CD8-positive, alpha-beta memory T cell (primary cell): Measurements from ENCODE around the gene SLC40A1. TPM values are rescaled to one million over a fixed set of nuclear protein-coding genes. Genes with fewer than 3 reads are reported as not detected.

ENCODE experiments used
- CTCF ChIA-PET: fragments of 350-600 bp; sonication (Branson Sonifier 250); formaldehyde crosslinking; loops from one replicate; lab custom pipeline; 2021; ENCODE audit warnings: antibody characterized with exemption; lab: Charles Lee
- POLR2A ChIA-PET: fragments of 350-600 bp; sonication (Branson Sonifier 250); formaldehyde crosslinking; loops from one replicate; lab custom pipeline; 2021; ENCODE audit warnings: antibody characterized with exemption; lab: Charles Lee
- DNase-seq, 5 donors: peaks; one replicate each; pipeline versions ENCODE4 v3.0.0 to v3.0.0-alpha.2; 2020 to 2022; ENCODE audit warnings: mixed read lengths in 1 of 5
- H3K27ac ChIP-seq: one replicate; pipeline ENCODE4 v1.7.0; 2013; ENCODE audit warnings: low read depth, mild to moderate bottlenecking, low read length, moderate library complexity
- H3K27me3 ChIP-seq: 2 replicates; pipeline ENCODE4 v1.7.0; 2013; ENCODE audit warnings: low read length, mild to moderate bottlenecking; ENCODE audit not compliant: insufficient read depth, poor library complexity, severe bottlenecking
- H3K36me3 ChIP-seq: 2 replicates; pipeline ENCODE4 v1.7.0; 2013; ENCODE audit warnings: mild to moderate bottlenecking, low read length, moderate library complexity; ENCODE audit not compliant: insufficient read depth
- H3K4me1 ChIP-seq: 2 replicates; pipeline ENCODE4 v1.7.0; 2013; ENCODE audit warnings: mild to moderate bottlenecking, low read length, moderate library complexity; ENCODE audit not compliant: insufficient read depth
- H3K4me3 ChIP-seq: 2 replicates; pipeline ENCODE4 v1.7.0; 2013; ENCODE audit warnings: mild to moderate bottlenecking, low read length
- H3K9me3 ChIP-seq: 2 replicates; pipeline ENCODE4 v1.7.0; 2013; ENCODE audit warnings: mild to moderate bottlenecking, low read length
- H3K27ac Mint-ChIP-seq, 8 donors: one replicate each; pipeline ENCODE4 v1.8.0; 2020 to 2021; ENCODE audit warnings: mixed read lengths in 8 of 8, mild to moderate bottlenecking in 6 of 8, inconsistent platforms in 3 of 8, moderate library complexity in 3 of 8
- H3K27me3 Mint-ChIP-seq, 2 donors: one replicate each; pipeline ENCODE4 v1.8.0; 2020 to 2021; ENCODE audit warnings: mixed read lengths in 2 of 2, mild to moderate bottlenecking in 1 of 2, moderate library complexity in 1 of 2
- H3K36me3 Mint-ChIP-seq, 3 donors: one replicate each; pipeline ENCODE4 v1.8.0; 2020 to 2021; ENCODE audit warnings: mixed read lengths in 3 of 3, inconsistent platforms in 1 of 3, mild to moderate bottlenecking in 1 of 3
- H3K4me1 Mint-ChIP-seq, 3 donors: one replicate each; pipeline ENCODE4 v1.8.0; 2020 to 2021; ENCODE audit warnings: mixed read lengths in 3 of 3, inconsistent platforms in 1 of 3, mild to moderate bottlenecking in 1 of 3
- H3K4me3 Mint-ChIP-seq, 7 donors: one replicate each; pipeline ENCODE4 v1.8.0; 2020 to 2021; ENCODE audit warnings: mixed read lengths in 7 of 7, mild to moderate bottlenecking in 6 of 7, moderate library complexity in 4 of 7, inconsistent platforms in 2 of 7
- H3K9me3 Mint-ChIP-seq, 5 donors: one replicate each; pipeline ENCODE4 v1.8.0; 2020 to 2022; ENCODE audit warnings: mixed read lengths in 5 of 5, mild to moderate bottlenecking in 3 of 5, moderate library complexity in 2 of 5, inconsistent platforms in 1 of 5
- polyA plus RNA-seq: library from polyadenylated mRNA; unstranded; fragments of 300-500 nt; fragmentation: Illumina TruSeq; gene quantifications from one replicate; pipeline ENCODE4 v1.2.3, GENCODE V29; 2021
- total RNA-seq, 2 experiments: library from RNA; stranded (reverse); gene quantifications; one replicate each; pipeline ENCODE4 v1.2.3, GENCODE V29; 2021

Gene SLC40A1
- total and polyA plus RNA-seq, 3 experiments from 2014 or later: 1.9 to 13.7 (median 2.7) TPM

- H3K9me3 ChIP-seq: no peaks in the 10 kb centered on the region
- H3K27me3 ChIP-seq: no peaks in the 10 kb centered on the region
- Mint-ChIP-seq H3K36me3 (peaks cover 0 to 3% (median 0%) of the 10 kb centered on the region in 3 donors), H3K27me3 (peaks cover 0 to 4% of the 10 kb centered on the region in 2 donors), H3K4me1 (peaks cover 21 to 31% (median 29%) of the 10 kb centered on the region in 3 donors), H3K4me3 (peak overlapping the region in 1 of 7 donors; percentile 6), H3K27ac (peak overlapping the region in 2 of 8 donors; percentile 0 to 1), H3K9me3 (no peaks in the 10 kb centered on the region)
- CTCF ChIA-PET: interaction anchor here (1.0 kb wide), 1 partner anchor 12 kb away, joined by 3 read pairs; the partner anchor contains the start of gene SLC40A1
- peaks cover 16% of the 10 kb centered on the region for H3K4me1 ChIP-seq
- DNase-seq: no peak
- H3K27ac ChIP-seq: no peak overlapping the region
- H3K36me3 ChIP-seq: no peaks in the 10 kb centered on the region
- POLR2A ChIA-PET: interaction anchor here (1.4 kb wide), 1 partner anchor 12 kb away, joined by 4 read pairs; the partner anchor contains the start of gene SLC40A1
- no peak overlapping the region for H3K4me3 ChIP-seq
These were observed 12.5 kb upstream of the SLC40A1 start for GRCh38 chr2:189593115-189593514.

GRCh38 chr2:189592353-189592984, 11.9 kb upstream of the SLC40A1 start:
- no peaks in the 10 kb centered on the region for H3K9me3 Mint-ChIP-seq
- H3K27ac Mint-ChIP-seq: peak overlapping the region in 4 of 8 donors; percentile 1 to 61 (median 14)
- Histone ChIP-seq H3K9me3 (no peaks in the 10 kb centered on the region), H3K27me3 (no peaks in the 10 kb centered on the region), H3K27ac (no peak overlapping the region), H3K4me1 (peaks cover 16% of the 10 kb centered on the region), H3K36me3 (no peaks in the 10 kb centered on the region), H3K4me3 (no peak overlapping the region)
- no peak for DNase-seq
- peak overlapping the region in 1 of 7 donors; percentile 23 for H3K4me3 Mint-ChIP-seq
- H3K4me1 Mint-ChIP-seq: peaks cover 21 to 31% (median 29%) of the 10 kb centered on the region in 3 donors
- H3K36me3 Mint-ChIP-seq: peaks cover 0 to 3% (median 0%) of the 10 kb centered on the region in 3 donors
- peaks cover 0 to 4% of the 10 kb centered on the region in 2 donors for H3K27me3 Mint-ChIP-seq
- CTCF ChIA-PET: interaction anchor here (1.0 to 1.2 kb wide), 2 partner anchors 12 to 66 kb away, joined by 3 to 6 read pairs; partner anchors contain the start of gene SLC40A1
- POLR2A ChIA-PET: interaction anchor here (1.4 kb wide), 1 partner anchor 11 kb away, joined by 4 read pairs; the partner anchor contains the start of gene SLC40A1

- ChIA-PET CTCF (no interaction called here), POLR2A (no interaction called here)
- Histone ChIP-seq H3K27me3 (no peaks in the 10 kb centered on the region), H3K27ac (no peak overlapping the region), H3K4me3 (no peak overlapping the region), H3K4me1 (peaks cover 7% of the 10 kb centered on the region), H3K9me3 (no peaks in the 10 kb centered on the region), H3K36me3 (no peaks in the 10 kb centered on the region)
- Mint-ChIP-seq H3K27ac (peak overlapping the region in 1 of 8 donors; percentile 38), H3K4me1 (peaks cover 14 to 25% (median 21%) of the 10 kb centered on the region in 3 donors), H3K9me3 (no peaks in the 10 kb centered on the region), H3K27me3 (peaks cover 1 to 11% of the 10 kb centered on the region in 2 donors), H3K36me3 (peaks cover 0 to 3% (median 0%) of the 10 kb centered on the region in 3 donors), H3K4me3 (no peak overlapping the region)
- no peak for DNase-seq
These were observed 7.2 kb upstream of the SLC40A1 start for GRCh38 chr2:189587780-189588179.

GRCh38 chr2:189585226-189585756, 4.7 kb upstream of the SLC40A1 start:
- Histone ChIP-seq H3K9me3 (no peaks in the 10 kb centered on the region), H3K4me1 (no peaks in the 10 kb centered on the region), H3K27me3 (no peaks in the 10 kb centered on the region), H3K4me3 (no peak overlapping the region), H3K36me3 (no peaks in the 10 kb centered on the region), H3K27ac (no peak overlapping the region)
- no peaks in the 10 kb centered on the region for H3K9me3 Mint-ChIP-seq
- CTCF ChIA-PET: interaction anchor here (1.2 kb wide), 1 partner anchor 25 kb away, joined by 4 read pairs; no protein-coding TSS in a partner anchor
- H3K36me3 Mint-ChIP-seq: peaks cover 0 to 3% (median 0%) of the 10 kb centered on the region in 3 donors
- no peak overlapping the region for H3K4me3 Mint-ChIP-seq
- H3K27ac Mint-ChIP-seq: no peak overlapping the region
- POLR2A ChIA-PET: no interaction called here
- DNase-seq: no peak
- H3K27me3 Mint-ChIP-seq: peaks cover 4 to 30% of the 10 kb centered on the region in 2 donors
- H3K4me1 Mint-ChIP-seq: peaks cover 7 to 21% (median 18%) of the 10 kb centered on the region in 3 donors

GRCh38 chr2:189584686-189585085, 4.1 kb upstream of the SLC40A1 start:
- H3K4me1 ChIP-seq: no peaks in the 10 kb centered on the region
- ChIA-PET CTCF (interaction anchor here (1.2 kb wide), 1 partner anchor 26 kb away, joined by 4 read pairs; no protein-coding TSS in a partner anchor), POLR2A (no interaction called here)
- Mint-ChIP-seq H3K27me3 (peaks cover 8 to 36% of the 10 kb centered on the region in 2 donors), H3K27ac (no peak overlapping the region), H3K36me3 (no peaks in the 10 kb centered on the region), H3K9me3 (no peaks in the 10 kb centered on the region), H3K4me3 (peak overlapping the region in 1 of 7 donors; percentile 11), H3K4me1 (peaks cover 11 to 24% (median 22%) of the 10 kb centered on the region in 3 donors)
- no peaks in the 10 kb centered on the region for H3K9me3 ChIP-seq
- H3K27me3 ChIP-seq: no peaks in the 10 kb centered on the region
- H3K27ac ChIP-seq: no peak overlapping the region
- DNase-seq: no peak
- no peaks in the 10 kb centered on the region for H3K36me3 ChIP-seq
- no peak overlapping the region for H3K4me3 ChIP-seq

- ChIA-PET CTCF (interaction anchor here (1.2 kb wide), 1 partner anchor 27 kb away, joined by 4 read pairs; no protein-coding TSS in a partner anchor), POLR2A (interaction anchor here (0.7 kb wide), 1 partner anchor 39 kb away, joined by 4 read pairs; no protein-coding TSS in a partner anchor)
- Histone ChIP-seq H3K4me1 (no peaks in the 10 kb centered on the region), H3K36me3 (no peaks in the 10 kb centered on the region), H3K27ac (peak overlapping the region; percentile 62), H3K27me3 (no peaks in the 10 kb centered on the region), H3K9me3 (no peaks in the 10 kb centered on the region), H3K4me3 (no peak overlapping the region)
- peaks cover 18 to 37% of the 10 kb centered on the region in 2 donors for H3K27me3 Mint-ChIP-seq
- H3K9me3 Mint-ChIP-seq: no peaks in the 10 kb centered on the region
- no peaks in the 10 kb centered on the region for H3K36me3 Mint-ChIP-seq
- H3K4me1 Mint-ChIP-seq: peaks cover 15 to 30% (median 29%) of the 10 kb centered on the region in 3 donors
- H3K4me3 Mint-ChIP-seq: no peak overlapping the region
- H3K27ac Mint-ChIP-seq: no peak overlapping the region
- no peak for DNase-seq
These were observed 2.9 kb upstream of the SLC40A1 start for GRCh38 chr2:189583227-189584198.

- CTCF ChIA-PET: no interaction called here
- Histone ChIP-seq H3K9me3 (no peaks in the 10 kb centered on the region), H3K4me1 (no peaks in the 10 kb centered on the region), H3K27ac (peak overlapping the region; percentile 62), H3K4me3 (no peak overlapping the region), H3K27me3 (no peaks in the 10 kb centered on the region), H3K36me3 (no peaks in the 10 kb centered on the region)
- Mint-ChIP-seq H3K4me3 (no peak overlapping the region), H3K9me3 (no peaks in the 10 kb centered on the region), H3K27me3 (peaks cover 20 to 40% of the 10 kb centered on the region in 2 donors), H3K36me3 (no peaks in the 10 kb centered on the region), H3K4me1 (peaks cover 15 to 34% (median 29%) of the 10 kb centered on the region in 3 donors), H3K27ac (no peak overlapping the region)
- DNase-seq: no peak
- POLR2A ChIA-PET: interaction anchor here (0.7 kb wide), 1 partner anchor 40 kb away, joined by 4 read pairs; no protein-coding TSS in a partner anchor
These were observed 2.2 kb upstream of the SLC40A1 start for GRCh38 chr2:189582809-189583192.
